ENCODE results near the gene PPP1R26.
A peak's percentile ranks its signal among the peaks of the same experiment; 100 is the strongest.
"Not testable (repeated sequence)": the region's sequence is repeated elsewhere in the genome, so short reads cannot be mapped to it uniquely, and the experiment has no call there.

Gene PPP1R26, protein sequence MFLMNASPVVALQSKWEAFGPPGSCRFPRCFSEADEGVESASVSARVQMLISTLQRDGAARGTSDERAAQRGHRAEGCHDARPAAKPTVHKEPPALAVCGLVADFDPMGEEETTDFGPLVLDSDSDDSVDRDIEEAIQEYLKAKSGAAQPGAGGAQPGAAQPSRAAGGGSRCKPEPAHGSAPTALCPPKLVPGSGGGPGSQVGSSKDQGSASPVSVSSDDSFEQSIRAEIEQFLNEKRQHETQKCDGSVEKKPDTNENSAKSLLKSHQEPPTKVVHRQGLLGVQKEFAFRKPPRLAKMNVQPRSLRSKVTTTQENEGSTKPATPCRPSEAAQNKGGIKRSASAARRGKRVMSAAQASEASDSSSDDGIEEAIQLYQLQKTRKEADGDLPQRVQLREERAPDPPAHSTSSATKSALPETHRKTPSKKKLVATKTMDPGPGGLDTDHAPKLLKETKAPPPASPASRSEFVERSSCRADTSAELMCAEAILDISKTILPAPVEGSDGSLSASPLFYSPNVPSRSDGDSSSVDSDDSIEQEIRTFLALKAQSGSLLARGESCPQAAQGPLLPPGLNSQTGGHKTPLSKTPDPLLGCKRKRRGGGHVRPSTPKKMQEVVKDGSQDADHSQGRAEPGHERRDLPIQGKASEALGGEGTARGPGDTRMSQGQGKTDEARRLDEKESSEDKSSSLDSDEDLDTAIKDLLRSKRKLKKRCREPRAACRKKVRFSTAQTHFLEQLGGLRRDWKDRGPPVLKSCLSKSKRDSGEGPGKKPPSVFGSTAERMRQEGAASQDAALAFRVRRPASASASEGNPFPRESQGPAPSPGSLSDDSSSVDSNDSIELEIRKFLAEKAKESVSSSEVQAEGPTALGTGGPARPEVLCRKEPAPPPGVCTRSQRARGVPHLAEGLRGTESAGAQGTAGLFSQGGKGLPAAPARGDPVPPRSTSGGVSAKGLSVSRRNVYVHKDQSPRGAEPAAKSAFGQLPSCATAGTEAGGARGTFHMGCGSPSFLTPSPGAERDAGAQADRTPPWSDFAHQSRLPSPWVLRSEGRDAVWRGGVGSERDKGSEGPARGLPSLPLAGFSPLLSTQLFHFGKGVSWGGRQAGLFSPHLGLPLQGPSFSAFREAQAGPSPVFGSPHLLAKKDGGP (N-terminal part only)

DNA sequence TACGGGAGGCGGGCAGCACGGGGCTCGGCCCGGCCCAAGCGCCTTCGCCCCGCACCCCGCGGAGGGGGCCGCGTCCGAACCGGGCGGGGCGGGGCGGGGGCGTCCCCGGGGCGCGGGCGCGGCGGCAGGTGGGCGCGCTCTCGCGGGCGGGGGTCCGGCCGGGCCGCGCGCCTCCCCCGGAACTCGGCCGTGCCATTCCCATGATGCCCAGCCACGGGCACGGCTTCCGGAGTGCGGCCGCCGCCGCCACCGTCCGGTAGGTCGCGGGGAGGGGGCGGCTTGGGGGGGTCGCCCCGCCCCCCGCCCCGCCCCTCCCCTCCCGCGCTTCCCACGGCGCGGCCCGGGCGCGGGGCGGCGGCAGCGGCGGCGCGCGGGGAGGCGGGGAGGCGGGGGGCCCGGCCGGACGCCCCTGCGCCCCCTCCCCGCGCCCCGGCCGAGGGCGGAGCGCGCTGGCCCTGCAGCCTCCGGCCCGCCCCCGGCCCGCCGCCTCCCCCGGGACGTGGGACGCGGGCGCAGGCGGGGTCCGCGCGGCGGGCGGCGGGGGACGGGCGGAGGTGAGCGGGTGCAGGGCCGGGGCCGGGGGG, at the start of gene PPP1R26:
Gene PPP1R26, plus strand, starts transcription at position 314 of the 584 bp plus-strand sequence. CDS start 4,729 bp downstream, outside the sequence.
- TF ChIP-seq, protein P1, sequence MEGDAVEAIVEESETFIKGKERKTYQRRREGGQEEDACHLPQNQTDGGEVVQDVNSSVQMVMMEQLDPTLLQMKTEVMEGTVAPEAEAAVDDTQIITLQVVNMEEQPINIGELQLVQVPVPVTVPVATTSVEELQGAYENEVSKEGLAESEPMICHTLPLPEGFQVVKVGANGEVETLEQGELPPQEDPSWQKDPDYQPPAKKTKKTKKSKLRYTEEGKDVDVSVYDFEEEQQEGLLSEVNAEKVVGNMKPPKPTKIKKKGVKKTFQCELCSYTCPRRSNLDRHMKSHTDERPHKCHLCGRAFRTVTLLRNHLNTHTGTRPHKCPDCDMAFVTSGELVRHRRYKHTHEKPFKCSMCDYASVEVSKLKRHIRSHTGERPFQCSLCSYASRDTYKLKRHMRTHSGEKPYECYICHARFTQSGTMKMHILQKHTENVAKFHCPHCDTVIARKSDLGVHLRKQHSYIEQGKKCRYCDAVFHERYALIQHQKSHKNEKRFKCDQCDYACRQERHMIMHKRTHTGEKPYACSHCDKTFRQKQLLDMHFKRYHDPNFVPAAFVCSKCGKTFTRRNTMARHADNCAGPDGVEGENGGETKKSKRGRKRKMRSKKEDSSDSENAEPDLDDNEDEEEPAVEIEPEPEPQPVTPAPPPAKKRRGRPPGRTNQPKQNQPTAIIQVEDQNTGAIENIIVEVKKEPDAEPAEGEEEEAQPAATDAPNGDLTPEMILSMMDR (conservative IDR thresholded peaks at IDR 0.05; ENCODE audit: control insufficient read depth, insufficient read depth, low read depth, low read length) = no peak
- no peak for DNase-seq (ENCODE audit: low read depth)
- peak within 1 kb of the TSS; percentile 65 for H3K4me3 ChIP-seq (ENCODE audit: control insufficient read depth, low read depth, low read length)

DNA sequence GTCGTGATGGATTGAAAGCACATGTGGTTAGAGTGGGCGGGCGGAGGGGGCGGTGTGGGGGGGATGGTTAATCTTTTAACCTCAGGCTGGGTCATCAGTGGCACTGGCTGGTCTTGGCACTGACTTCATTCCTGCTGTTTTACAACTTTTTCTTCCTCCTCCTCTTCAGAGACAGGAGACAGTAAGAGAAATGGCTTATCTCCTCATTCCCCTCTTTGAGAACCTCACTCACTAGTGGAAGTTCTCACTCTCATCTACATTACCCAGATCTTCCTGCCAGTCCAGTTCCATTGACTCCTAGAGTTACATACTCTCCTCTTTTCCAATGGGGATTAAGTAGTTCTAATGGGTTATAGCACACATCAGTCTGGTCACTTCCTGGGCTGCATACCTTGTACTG, 42.3 kb upstream of the PPP1R26 start:
- no peak for DNase-seq (ENCODE audit: low read depth)
- H3K4me3 ChIP-seq (ENCODE audit: control insufficient read depth, low read depth, low read length) = no peak overlapping the region
- TF ChIP-seq, protein P1 (conservative IDR thresholded peaks at IDR 0.05; ENCODE audit: control insufficient read depth, insufficient read depth, low read depth, low read length) = no peak

DNA sequence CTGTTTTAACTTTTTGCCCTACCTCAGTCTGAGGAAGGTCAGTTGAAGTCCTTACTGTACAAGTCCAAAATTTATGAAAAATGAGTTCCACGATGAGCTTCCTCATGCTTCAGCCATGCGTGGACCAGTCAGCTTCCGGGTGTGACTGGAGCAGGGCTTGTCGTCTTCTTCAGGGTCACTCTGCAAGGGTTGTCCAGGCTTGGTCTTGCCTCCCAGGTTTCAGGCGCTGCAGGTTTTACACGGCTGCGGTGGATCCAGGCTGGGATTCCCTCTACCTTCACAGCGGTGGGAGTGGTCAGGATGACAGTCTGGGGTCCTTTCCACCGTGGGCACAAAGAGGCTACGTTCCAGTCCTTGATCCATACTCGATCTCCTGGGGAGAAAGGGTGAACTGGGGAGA, 41.9 kb upstream of the PPP1R26 start:
- not testable (repeated sequence) for H3K4me3 ChIP-seq (ENCODE audit: control insufficient read depth, low read depth, low read length); DNase-seq (ENCODE audit: low read depth)

DNA sequence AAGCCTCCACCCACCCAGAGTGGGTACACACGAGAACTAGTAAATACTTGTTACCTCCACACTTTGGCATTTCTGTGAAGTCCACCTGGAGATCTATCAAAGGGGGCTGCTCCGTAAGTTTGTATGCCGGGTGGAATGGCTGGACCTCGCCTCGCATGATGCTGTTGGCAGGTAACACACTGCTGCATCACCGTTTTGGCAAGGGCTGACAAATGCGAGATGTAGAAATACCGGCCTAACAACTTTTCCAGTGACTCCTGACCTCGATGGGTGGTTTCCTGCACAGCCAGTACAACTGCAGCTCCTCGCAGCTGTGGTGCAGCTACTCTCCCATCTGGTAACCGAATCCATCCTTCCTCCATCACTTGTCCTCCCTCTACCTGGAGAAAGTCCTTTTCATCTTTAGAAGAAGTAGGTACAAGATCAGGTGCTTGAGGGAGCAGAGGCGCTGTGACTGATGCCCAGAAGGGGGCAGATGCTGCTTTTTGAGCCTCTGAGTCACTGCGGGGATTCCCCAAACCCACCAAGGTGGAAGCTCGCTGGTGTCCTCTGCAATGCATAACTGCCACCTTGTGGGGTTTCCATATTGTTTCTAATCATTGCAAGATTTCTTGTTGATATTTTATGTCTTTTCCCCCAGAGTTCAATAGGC, 40.9 kb upstream of the PPP1R26 start:
- not testable (repeated sequence) for H3K4me3 ChIP-seq (ENCODE audit: control insufficient read depth, low read depth, low read length); DNase-seq (ENCODE audit: low read depth)

DNA sequence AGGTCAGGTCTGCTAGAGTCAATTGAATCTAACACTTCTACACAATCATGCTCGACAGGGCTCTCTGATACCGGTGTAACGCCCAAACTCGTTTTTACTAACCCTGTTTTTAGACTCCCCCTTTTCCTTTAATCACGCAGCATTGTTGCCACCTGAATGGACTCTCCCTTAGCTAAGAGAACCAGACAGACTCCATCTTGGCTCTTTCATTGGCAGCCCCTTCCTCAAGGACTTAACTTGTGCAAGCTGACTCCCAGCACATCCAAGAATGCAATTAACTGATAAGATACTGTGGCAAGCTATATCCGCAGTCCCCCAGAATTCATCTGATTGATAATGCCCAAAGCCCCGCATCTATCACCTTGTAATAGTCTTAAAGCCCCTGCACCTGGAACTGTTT, 40.1 kb upstream of the PPP1R26 start:
- not testable (repeated sequence) for H3K4me3 ChIP-seq (ENCODE audit: control insufficient read depth, low read depth, low read length); DNase-seq (ENCODE audit: low read depth)

DNA sequence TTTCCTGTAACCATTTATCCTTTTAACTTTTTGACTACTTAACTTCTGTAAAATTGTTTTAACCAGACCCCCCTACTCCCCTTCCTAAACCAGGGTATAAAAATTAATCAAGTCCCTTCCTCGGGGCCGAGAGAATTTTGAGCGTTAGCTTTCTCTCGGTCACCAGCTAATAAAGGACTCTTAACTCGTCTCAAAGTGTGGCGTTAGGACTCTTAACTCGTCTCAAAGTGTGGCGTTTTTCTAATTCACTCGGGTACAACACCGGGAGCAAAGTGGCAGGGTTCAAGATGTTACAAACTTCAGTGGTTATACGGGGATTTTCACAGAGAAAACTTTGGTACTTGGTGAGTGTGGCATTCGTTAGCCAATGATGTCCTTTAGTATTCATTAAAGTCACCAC, 39.7 kb upstream of the PPP1R26 start:
- TF ChIP-seq, protein P1 (conservative IDR thresholded peaks at IDR 0.05; ENCODE audit: control insufficient read depth, insufficient read depth, low read depth, low read length) = no peak
- H3K4me3 ChIP-seq (ENCODE audit: control insufficient read depth, low read depth, low read length) = no peak overlapping the region
- DNase-seq (ENCODE audit: low read depth) = no peak

DNA sequence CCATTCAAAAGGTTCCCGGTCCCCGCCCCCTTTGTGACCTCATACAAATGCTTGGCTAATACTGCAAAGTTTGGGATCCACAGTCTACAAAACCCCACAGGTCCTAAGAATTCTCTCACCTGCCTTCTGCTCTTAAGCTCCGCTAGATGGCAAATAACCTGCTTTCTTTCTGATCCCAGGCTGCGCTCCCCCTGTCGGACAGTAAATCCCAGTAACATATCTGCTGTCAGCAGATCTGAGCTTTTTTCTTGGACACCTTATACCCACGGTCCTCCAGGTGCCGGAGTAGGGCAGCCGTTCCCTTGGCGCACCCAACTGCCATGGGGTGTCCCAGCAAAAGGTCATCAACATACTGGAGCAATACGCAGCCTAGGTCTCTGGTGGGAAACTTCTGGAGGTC, 39.0 kb upstream of the PPP1R26 start:
- no peak overlapping the region for H3K4me3 ChIP-seq (ENCODE audit: control insufficient read depth, low read depth, low read length)
- TF ChIP-seq, protein P1 (conservative IDR thresholded peaks at IDR 0.05; ENCODE audit: control insufficient read depth, insufficient read depth, low read depth, low read length) = no peak
- no peak for DNase-seq (ENCODE audit: low read depth)

DNA sequence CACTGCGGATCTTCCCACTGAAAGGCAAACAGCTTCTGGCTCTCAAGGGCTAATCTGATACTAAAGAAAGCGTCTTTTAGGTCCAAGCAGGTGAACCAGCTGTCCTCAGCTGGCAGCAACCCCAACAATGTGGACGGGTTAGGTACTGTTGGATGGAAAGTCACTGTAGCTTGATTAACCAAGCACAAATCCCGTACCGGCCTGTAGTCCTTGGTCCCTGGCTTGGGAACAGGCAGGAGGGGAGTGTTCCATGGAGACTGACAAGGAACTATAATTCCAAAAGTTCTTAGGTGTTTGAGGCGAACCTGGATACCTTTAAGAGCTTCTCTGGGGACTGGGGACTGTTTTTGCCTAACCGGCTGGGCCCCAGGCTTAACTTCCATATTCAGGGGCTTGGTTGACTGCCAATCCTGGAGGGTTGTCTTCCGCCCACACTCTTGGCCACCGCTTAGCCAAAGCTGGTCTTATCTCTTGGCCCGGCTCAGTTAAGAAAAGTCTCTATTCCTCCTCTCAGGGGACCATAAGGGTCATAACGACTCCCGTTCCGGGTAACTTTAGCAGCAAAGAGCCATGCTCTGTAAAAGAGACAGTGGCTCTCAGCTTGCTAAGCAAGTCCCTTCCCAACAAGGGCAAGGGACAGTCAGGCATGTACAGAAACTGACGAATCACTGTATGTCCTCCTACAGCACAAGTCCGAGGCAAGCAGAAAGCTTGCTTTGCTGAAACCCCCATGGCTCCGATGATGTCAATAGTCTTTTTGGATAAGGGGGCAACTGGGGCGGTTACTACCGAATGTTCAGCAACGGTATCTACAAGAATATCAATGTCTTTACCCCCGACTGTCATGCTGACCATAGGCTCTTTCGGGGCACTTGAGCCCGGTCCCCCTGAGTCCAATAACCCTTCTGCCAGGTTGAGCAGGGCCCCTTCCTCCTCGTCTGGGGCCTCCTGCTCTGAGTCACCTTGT, 38.2 kb upstream of the PPP1R26 start:
- DNase-seq (ENCODE audit: low read depth); H3K4me3 ChIP-seq (ENCODE audit: control insufficient read depth, low read depth, low read length): not testable (repeated sequence)
